ENCODE measurements around the gene ZNF416.

ZNF416 gene

GRCh38 chr19:57578487-57579205, at the start of gene ZNF416:
Gene ZNF416, minus strand, starts transcription at chr19:57578911. Its CDS starts 207 bp downstream, at chr19:57578704.
- peak; percentile 96 to 97 for DNase-seq

DNA sequence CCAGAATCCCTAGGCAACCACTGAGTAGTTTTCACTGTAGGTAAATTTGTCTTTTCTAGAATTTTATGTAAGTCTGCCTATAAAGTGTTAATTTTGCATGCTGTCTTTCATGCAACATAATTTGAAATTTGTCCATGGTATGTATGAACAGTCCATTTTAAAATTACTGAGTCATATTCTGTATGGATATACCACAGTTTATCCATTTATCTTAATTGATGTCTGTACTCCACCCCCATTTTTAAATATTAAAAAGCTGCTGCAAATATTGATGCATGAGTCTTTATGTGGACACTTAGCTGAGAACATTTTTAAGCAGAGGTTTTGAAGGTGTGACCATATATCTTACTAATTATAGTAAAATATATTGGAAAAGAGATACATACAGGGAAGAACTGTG, 44.4 kb upstream of the ZNF416 start:
- DNase-seq, result no peak

DNA sequence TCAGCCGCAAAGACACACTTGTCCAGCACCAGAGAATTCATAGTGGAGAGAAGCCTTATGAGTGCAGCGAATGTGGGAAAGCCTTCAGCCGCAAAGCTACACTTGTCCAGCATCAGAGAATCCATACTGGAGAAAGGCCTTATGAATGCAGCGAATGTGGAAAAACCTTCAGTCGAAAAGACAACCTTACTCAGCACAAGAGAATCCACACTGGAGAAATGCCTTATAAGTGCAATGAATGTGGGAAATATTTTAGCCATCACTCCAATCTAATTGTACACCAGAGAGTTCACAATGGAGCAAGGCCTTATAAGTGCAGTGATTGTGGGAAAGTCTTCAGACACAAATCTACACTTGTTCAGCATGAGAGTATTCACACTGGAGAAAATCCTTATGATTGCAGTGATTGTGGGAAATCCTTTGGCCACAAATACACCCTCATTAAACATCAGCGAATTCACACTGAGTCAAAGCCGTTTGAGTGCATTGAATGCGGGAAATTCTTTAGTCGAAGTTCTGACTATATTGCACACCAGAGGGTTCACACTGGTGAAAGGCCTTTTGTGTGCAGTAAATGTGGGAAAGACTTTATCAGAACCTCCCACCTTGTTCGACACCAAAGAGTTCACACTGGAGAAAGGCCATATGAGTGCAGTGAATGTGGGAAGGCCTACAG, 42.1 kb upstream of the ZNF416 start:
- DNase-seq, result no peak

- DNase-seq, result no peak
These were observed 36.6 kb upstream of the ZNF416 start for GRCh38 chr19:57615346-57615745.

DNA sequence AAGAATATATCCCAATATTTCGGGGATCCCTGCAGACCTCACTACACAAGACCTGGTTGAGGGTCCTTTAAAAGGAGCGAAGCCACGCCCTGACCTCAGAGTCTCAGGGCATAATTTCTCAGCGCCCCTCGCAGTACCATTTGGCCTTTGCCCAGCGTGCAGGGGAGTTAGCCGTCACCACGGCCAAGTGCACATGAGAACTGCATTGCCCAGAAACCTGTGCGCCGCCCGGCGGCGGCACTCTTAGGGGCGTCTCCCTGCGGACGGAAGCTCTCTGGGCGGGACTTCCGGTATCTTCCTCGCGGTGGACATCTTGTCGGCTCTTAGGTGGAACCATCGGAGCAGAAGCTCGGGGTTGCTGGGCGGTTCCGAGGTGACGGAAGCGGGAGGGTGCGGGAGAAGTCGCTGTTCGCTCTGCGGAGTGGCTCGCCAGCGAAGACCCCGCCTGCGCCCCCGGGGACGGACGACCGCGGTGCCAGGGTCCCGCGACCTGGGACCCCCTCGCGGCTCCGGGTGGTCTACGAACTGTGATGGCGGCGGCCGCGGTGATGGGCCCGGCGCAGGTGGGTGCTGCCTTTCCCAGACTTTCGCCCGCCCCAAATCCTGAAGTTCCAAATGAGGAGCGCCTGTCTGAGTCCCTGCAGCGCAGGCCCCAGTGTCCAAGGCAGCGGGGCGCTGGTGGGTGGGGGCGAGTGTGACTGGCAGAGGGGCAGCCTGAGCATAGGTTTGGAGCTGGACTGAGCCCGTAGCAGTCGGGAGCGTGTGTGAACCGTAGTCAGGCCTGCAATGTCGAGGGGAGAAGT, 35.4 kb upstream of the ZNF416 start, which contains the start of gene ZNF134:
TSS of gene ZNF134 (plus strand) at position 302 of the 803 bp plus-strand sequence. CDS start 5,227 bp downstream, outside the sequence.
- peak; percentile 88 to 91 for DNase-seq

DNA sequence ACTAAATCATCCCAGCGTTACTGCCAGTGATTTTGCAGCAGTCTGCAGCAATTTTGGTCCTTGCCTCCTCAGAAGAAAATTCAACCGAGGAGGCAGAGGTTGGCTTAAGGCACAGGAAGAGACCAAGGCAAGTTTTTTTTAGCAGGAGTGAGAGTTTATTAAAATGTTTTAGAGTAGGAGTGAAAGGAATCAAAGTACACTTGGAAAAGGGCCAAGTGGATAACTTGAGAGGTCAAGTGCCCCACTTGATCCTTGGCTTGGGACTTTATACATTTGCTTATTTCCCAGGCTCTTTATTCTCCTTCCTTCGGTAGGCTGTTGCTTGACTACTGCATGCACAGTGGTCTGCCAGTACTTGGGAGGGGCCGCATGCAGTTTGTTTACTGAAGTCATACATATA, 32.4 kb upstream of the ZNF416 start:
- DNase-seq, result no peak

DNA sequence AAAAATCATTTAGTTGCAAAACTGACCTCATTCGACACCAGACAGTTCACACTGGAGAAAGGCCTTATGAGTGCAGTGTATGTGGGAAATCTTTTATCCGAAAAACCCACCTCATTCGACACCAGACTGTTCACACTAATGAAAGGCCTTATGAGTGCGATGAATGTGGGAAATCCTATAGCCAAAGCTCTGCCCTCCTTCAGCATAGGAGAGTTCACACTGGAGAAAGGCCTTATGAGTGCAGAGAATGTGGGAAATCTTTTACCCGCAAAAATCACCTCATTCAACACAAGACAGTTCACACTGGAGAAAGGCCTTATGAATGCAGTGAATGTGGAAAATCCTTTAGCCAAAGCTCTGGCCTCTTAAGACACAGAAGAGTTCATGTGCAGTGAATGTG, 28.2 kb upstream of the ZNF416 start:
- no peak for DNase-seq

DNA sequence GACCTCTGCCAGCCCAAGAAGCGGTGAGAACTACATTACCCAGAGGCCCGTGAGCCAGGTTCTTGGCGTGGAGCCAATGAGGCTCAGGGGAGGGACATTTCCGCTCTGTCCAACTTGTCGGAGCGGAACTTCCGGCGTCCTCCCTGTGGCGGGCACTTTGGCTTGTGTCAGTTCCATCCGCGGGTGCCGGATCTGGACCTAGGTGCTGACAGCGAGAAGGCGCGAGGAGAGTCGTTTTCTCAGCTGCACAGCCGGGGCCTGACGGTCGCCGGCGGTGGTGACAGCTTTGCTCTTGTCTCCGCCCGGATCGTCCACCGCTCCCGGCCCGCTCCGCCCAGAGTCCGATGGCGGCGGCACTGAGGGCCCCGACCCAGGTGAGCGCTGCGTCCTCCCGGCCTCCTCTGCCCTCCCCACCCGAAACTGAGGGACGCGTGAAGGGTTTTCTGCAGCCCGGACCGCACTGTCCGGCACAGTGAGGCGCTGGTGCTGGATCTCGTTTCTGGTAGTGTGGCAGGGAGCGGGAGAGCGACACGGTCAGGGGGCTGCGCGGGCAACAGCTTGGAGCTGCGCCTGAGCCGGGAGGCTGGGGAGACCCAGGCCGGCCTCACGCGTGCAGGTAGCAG, 21.2 kb upstream of the ZNF416 start, which contains the start of gene ZNF530:
TSS of gene ZNF530 (plus strand) at position 125 of the 623 bp plus-strand sequence. CDS start 4,461 bp downstream, outside the sequence.
- peak; percentile 90 to 94 for DNase-seq

- DNase-seq, result no peak
These were observed 20.7 kb upstream of the ZNF416 start for GRCh38 chr19:57599377-57599760.

- DNase-seq, result no peak
These were observed 8.8 kb upstream of the ZNF416 start for GRCh38 chr19:57587529-57587928.

DNA sequence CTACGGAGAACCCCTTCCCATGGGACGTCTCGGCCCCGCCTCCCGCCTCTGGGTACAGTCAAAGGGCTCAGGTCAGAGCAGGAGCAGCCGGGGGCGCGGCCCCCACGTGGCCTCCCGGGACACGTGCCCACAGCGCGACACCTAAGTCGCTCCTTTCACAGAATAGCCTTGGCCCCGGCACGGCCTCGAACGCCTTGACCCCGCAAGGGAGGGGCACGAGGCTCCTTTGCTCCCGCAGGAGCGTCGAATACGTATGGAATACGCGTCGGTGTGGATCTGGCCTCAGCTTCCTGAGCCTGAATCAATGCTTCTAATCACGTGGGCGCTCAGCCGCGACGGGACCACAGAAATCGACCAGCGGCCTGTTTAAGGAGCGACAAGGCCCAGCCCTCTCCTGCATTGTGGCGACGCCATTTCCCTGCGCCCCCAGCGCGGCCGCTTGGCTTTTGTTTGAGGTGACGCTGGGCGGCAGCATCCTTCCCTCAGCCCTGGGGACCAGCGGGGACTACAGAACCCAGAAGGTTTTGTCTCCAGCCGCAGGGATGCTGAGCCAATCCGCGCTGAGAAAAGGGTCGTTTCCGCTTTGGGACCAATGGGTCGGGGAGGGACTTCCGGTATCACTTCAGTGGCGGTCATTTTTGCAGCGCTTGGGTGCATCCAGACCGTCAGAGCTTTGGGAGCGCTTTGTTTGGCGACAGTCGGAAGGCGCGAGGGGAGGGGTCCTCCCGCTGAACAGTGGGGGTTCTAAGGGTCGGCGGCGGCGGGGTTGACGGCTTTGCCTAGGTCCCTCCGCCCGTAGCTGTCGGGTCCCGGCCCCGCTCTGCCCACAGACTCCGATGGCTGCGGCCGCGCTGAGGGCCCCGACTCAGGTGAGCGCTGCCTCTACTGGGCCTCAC, 5.1 kb upstream of the ZNF416 start, which contains the start of gene ZIK1:
TSS of gene ZIK1 (plus strand) at position 625 of the 896 bp plus-strand sequence. CDS start at position 837, 212 bp downstream.
- DNase-seq, result no peak

DNA sequence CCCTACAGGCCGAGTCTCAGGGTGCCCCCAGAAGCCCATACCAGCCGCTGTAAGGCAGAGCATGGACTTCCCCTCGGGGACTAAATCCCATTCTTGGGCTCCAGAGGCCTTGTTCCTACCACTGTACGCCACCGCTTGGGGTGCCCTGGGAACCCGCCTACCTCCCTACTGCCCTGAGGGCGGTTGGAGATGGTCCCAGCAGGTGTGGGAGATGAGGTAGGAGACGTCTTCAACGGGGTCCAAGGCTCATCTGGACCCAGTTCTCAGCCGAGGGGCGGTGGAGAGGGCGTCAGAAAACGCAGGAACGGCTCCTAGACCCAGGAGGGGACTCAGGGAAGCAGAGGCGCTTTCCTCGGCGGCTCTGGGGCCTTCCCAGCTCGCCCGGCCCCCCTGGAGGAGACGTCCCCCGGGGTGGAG, 4.4 kb upstream of the ZNF416 start:
- DNase-seq, result no peak

DNA sequence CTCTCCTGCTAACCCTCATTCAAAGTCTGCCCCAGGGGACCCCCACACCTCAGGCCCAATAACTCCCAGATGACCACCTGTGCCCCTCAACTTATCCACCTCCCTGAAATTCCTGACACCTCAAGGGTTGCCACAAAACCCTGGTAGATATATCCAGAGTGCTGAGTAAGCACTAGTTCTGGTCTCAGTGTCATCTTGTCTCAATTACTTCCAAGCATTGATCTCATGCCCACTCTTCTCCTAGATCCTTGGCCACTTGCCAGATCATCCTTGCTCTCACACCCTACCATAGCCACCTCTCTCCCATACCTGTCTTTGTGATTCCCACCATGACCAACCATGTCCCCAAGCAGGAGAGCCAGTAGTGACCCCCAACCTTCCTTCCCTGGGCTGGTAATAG, 2.0 kb downstream of the ZNF416 start:
- no peak for DNase-seq

GRCh38 chr19:57572415-57572947, 6.2 kb downstream of the ZNF416 start:
- DNase-seq, result no peak

DNA sequence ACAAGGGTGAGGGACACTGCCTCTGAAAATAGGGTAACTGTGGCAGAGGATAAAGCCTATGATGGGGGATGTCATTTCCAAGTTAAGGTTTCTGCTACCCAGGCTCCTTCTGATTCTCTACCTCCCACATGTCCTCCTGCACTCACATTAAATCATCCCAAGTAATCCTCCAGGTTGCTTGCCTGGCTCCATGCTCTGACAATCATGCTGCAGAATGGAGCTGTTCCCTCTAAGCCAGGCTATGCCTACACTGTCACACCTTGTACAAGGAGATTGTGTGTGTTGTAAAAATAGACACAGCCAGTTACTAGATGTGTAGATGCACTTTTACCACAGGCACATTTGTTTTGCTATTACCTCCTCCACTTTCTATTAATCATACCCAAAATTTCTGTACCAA, 8.0 kb downstream of the ZNF416 start:
- DNase-seq, result no peak

DNA sequence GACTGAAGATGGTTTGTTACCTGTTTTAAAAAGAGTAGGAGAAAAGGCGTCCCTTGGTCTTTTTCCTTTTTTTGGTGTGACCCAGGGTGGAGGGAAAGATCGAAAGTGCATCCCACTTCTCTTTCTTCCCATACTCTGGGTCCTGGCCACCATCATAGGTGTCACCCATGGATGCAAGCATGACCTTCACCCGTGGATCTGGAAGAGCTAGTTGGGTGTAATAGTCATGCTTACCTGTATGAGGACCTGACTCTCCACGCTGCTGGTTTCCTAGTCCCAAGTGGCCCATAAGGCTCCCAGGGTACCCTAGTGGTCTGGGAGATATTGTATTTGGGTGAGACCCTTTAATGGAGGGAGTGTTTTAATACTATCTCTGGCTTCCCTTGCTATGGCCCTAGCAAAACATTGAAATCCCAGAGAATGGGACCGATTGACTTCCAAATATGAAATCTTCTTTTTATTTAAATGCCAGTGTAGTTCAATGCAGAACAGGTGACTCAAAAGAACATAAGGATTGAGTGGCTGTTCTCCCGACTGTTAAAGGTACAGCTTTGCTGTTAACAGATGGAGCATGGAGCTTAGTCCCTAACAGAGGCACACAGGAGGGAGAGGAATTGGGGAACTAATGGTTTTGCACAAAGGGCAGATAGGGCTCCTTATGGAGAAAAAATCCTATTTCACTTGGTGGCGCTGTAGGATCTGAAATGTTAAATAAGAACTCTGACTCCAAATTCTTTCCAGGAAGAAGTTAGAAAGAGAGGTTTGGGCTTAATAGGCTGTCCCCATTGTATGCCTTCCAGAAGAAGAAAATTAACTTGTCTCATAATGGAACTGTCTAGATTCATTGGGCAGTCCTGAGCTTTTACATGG, 12.1 kb downstream of the ZNF416 start:
- DNase-seq, result no peak

DNA sequence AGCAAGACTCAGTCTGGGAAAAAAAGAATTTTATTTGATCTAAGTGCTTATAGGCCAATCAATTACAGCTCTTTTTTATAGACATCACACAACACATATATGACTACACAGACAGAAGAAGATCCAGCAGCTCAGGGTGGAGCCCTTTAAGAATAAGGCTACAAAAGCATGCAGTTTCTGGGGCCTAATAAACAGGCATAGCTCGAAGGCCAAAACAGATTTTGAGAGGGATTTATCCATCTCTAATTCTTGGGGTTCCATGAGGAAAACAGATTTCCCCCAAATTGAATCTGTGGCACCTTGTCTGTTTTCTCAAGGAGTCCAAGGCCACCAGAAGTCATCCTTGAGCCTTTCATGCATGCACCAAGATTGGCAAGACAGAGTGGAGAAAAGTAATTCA, 15.2 kb downstream of the ZNF416 start:
- DNase-seq, result no peak

- no peak for DNase-seq
These were observed 18.6 kb downstream of the ZNF416 start for GRCh38 chr19:57560049-57560491.

GRCh38 chr19:57559404-57560025, 19.2 kb downstream of the ZNF416 start, which contains the start of gene ZNF550:
Gene ZNF550, minus strand, starts transcription at chr19:57559863. Its CDS starts 181 bp downstream, at chr19:57559682.
- DNase-seq, result peak; percentile 70 to 82

- DNase-seq, result peak in 1 of 2 experiments; percentile 4
These were observed 19.7 kb downstream of the ZNF416 start for GRCh38 chr19:57559008-57559403.

Measured in SHP77 (cell line).